Left renal pelvis (tissue), 4 donors: ENCODE measurements around the gene GRK3. TPM values are rescaled to one million over a fixed set of nuclear protein-coding genes. Genes with fewer than 3 reads are reported as not detected.
"Not testable (repeated sequence)": the region's sequence is repeated elsewhere in the genome, so short reads cannot be mapped to it uniquely, and the experiment has no call there.

Experiments
- DNase-seq, 4 donors: peaks; one replicate each; pipeline ENCODE4 v3.0.0-alpha.2; 2013; ENCODE audit warnings: low read depth in 4 of 4, low spot score in 3 of 4
- polyA plus RNA-seq, 4 donors: library from polyadenylated mRNA; unstranded; fragments of 120-200 nt; gene quantifications; one replicate each; pipeline ENCODE4 v1.2.1, GENCODE V29; 2013; ENCODE audit not compliant: insufficient read length in 4 of 4

Gene GRK3
- polyA plus RNA-seq, 4 donors: 6.0 to 11.3 (median 10.4) TPM

GRCh38 chr22:25623851-25624250 is 59.4 kb downstream of the GRK3 start:
- DNase-seq: no peak

- no peak for DNase-seq
These were observed 60.0 kb downstream of the GRK3 start for GRCh38 chr22:25624476-25624875.

GRCh38 chr22:25625747-25626623 is 61.5 kb downstream of the GRK3 start:
- DNase-seq: not testable (repeated sequence)

DNA sequence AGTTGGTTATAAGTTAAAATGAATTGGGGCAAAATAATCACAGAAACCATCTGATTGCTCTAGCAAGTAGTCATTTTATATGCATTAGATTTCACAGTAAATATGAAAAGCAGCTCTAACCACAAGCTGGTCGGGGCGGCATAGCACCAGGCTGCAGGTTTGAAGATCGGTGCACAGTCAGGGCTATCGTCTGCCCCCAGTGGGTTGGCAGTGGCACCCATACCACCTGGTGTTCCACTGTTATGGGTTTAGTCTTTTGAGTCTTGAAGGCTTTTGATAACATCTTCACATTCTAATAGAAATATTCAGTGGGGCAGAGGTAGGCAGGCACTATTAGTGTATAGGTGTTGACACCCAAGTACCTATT is 62.1 kb downstream of the GRK3 start:
- no peak for DNase-seq

- no peak for DNase-seq
These were observed 62.9 kb downstream of the GRK3 start for GRCh38 chr22:25627271-25627852.

- no peak for DNase-seq
These were observed 64.0 kb downstream of the GRK3 start for GRCh38 chr22:25628494-25628893.

DNA sequence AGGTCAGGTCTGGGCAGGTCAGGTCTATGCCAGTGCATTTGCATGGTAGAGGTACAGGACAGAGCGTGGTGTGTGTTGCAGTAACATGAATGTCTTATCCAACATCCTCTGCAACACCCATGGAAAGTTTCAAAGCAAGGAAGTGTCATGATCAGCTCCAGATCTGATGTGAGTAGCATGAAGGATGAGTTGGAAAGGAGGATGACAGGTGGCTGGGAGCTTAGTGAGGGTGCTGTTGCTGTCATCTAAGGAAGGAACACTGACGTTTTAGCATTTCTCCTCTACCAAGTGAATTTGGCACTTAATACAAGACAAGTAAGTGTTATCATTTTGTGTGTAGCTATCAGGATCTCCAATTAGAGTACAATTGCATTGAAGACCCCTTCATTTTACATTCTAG is 65.1 kb downstream of the GRK3 start:
- no peak for DNase-seq

- no peak for DNase-seq
These were observed 66.0 kb downstream of the GRK3 start for GRCh38 chr22:25630447-25630846.

DNA sequence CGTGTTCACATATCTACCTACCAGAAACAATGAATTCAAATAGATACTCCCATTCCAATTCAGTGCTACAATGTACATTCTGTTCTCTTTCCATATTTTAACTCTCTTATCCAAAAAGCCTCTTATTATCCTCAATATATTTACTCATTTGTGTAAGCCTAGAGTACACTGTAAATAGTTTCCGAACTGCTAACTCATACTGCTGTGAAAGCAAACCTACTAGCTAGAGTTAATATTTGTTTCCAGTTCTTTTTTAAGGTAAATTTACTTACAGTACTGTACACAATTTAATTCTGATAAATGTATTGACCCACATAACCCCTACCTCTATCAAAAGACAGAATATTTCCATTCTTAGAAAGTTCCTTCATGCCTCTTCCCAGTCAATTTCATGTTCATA is 71.8 kb downstream of the GRK3 start:
- DNase-seq: no peak

GRCh38 chr22:25637032-25637431 is 72.6 kb downstream of the GRK3 start:
- DNase-seq: no peak

DNA sequence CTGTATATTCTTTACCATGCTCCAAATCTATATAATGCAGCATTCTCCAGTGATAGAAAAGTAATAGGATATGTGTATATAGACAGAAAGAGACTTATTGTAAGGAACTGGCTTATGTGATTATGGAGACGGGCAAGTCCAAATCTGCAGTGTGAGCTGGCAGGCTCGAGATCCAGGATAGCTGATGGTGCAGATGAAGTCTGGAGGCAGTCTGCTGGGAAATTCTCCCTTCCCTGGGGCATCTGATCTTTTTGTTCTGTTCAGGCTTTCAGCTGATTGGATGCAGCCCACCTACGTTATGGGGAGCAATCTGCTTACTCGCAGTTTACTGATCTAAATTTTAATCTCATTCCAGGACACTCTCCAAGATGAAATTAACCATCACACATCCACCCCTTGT is 73.2 kb downstream of the GRK3 start:
- DNase-seq: no peak

- no peak for DNase-seq
These were observed 74.2 kb downstream of the GRK3 start for GRCh38 chr22:25638638-25639037.

DNA sequence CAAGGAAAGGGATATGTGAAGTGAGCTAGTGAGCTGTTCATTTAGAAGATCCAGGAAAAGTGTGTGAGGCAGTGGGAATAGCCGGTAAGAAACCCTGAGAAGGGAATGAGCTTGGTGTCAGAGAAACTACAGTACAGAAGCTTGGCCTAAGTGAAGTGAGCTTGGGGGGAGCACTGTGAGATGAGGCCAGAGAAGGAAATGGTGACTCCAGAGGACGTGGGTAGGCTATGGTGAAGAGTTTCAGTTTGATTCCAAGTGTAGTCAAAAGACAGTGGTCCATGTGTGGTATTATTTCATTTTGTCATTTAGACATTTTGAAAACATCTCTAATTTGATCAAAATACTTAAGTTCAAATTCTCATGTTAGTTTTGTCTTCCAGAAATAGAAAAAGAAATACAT is 77.2 kb downstream of the GRK3 start:
- no peak for DNase-seq

DNA sequence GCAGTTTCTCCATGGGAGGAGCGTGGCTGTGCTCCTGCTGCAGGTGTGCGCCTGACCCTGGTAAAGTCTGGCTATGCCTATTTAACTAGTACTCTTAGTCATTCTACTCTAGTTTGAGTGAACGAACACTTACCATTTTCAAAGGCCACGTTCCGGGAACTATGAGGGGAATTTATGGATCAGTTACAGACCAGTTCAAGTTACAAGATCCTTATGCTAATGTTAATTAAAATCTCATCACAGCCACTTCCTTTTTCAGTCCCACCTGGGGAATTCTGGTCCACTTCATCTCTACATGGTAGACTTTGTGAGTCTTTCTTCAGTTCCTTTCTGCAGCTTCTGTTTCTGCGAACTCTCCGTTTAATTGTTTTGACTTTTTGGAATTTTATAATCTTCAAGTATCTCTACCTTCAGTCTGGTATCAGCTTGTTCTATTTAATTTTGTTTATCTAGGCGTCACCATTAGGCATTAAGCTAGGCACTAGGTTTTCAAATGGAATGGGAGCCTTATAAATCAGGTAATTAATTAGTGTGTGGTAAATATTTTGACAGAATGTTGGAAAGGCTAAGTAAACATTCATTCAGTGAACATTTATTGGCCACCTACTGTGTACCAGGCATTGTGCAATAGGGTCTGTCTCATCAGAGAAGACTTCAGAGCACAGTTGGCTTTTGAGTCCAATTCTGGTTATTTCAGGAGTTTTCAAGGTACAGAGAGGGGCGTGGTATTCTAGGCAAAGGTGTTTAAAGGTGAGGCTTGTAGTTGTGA is 78.9 kb downstream of the GRK3 start:
- no peak for DNase-seq

- DNase-seq: no peak
These were observed 79.6 kb downstream of the GRK3 start for GRCh38 chr22:25644122-25644521.

DNA sequence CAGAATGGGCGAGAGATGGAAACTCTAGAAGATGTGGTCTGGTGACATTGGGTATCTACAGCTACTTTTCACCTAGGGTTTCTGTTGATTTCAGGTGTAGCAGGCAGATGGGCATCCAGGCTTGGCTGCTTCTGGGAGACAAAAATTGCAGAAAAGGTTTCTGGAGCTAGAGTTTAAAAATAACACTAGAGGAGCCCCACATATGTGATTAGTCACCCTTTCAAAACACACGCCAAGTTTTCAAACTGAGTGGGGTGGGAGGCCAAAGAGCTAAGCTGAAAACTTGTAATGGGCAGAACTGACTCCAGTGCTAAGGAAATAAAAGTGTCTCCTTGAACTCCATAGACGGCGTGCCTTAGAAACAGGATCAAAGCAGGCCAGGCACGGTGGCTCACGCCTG is 80.8 kb downstream of the GRK3 start:
- DNase-seq: no peak

DNA sequence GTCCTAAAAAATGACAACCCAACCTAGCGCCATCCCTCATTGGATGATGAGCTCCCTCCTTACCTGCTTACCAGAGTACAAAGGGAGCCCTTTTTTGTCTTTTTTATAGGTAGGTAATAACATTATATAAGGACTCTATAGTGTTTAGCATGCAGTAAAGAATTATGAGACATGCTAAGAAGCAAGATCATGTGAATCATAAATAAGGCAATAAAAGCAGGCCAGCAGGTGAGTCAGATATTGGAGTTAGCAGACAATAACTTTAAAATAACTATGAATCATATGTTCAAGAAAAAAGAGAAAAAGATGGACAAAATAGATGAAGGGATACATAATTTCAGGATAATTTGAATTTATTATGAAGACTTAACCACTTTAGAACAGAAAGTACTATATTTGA is 81.5 kb downstream of the GRK3 start:
- DNase-seq: no peak

DNA sequence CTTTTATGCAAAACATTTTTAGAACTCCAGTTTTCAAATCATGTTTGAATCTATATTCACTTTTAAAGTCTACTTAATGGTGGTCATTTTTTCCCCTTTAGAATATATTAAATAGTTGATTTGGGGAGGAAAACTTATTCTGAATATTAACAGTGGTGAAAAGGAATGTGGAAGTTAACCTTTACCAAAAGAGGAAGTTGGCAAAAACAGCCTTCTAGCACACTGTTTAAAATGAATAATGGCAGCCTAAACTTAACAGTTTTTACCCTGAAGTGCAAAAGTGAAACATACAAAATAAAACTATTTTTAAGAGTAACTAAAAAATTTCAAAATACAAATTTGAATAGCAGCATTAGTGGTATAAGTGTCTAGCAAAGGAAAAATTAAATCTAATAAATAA is 86.4 kb downstream of the GRK3 start:
- DNase-seq: no peak

- DNase-seq: no peak
These were observed 87.0 kb downstream of the GRK3 start for GRCh38 chr22:25651332-25652085.

GRCh38 chr22:25654676-25655075 is 90.2 kb downstream of the GRK3 start:
- no peak for DNase-seq

DNA sequence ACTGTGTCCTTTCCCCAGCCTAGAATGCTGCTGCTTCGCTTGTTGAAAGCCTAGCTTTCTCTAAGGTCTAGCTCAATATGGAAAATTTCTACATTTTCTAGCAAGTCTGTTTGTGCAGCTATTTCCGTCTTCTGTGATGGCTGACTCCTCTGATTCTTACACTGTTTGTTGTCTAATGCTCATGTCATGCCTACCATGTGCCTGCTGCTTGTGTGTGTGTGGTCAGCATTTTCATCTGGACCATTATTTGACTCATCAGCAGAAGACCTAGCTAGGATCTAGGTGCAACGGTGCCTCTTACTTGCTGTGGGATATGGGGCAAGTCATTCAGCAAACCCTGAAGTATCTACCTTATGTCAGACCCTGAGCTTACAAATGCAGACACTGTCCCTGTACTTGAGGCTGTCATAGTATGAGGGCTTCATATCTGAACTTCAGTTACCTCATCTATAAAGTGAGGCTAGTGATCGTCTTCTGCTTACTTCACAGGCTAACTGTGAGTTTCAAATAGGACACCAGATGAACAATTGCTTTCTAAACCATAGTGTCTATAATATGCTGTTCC is 91.0 kb downstream of the GRK3 start:
- no peak for DNase-seq
